Measurements from ENCODE around the gene EPHB6.

DNA sequence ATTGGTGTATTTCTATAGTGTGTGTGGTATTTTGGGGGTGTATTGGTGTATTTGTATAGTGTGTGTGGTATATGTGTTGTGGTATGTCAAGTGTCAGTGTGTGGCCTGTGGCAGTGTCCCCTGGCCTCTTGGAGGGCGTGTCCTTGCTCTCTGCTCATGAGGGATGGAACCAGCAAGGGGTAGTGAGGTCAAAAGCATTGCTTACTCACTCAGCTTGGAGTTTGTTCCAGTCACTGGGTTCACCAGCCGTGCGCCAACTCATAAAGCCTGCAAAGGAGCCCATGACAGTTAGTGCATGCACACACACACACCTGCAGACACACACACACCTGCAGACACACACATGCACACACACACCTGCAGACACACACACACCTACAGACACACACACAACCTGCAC lies 34.9 kb downstream of the EPHB6 start:
- TF ChIP-seq POLR2AphosphoS5 (IDR thresholded peaks at IDR 0.05) (no peak), POLR2A (IDR thresholded peaks at IDR 0.05) (no peak)
- TF ChIP-seq, protein P1, sequence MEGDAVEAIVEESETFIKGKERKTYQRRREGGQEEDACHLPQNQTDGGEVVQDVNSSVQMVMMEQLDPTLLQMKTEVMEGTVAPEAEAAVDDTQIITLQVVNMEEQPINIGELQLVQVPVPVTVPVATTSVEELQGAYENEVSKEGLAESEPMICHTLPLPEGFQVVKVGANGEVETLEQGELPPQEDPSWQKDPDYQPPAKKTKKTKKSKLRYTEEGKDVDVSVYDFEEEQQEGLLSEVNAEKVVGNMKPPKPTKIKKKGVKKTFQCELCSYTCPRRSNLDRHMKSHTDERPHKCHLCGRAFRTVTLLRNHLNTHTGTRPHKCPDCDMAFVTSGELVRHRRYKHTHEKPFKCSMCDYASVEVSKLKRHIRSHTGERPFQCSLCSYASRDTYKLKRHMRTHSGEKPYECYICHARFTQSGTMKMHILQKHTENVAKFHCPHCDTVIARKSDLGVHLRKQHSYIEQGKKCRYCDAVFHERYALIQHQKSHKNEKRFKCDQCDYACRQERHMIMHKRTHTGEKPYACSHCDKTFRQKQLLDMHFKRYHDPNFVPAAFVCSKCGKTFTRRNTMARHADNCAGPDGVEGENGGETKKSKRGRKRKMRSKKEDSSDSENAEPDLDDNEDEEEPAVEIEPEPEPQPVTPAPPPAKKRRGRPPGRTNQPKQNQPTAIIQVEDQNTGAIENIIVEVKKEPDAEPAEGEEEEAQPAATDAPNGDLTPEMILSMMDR (IDR thresholded peaks at IDR 0.05), result no peak

Measured in sigmoid colon (tissue), 4 donors.